B cell (primary cell): ENCODE data around the gene CKAP2L. TPM values are rescaled to one million over a fixed set of nuclear protein-coding genes. Genes with fewer than 3 reads are reported as not detected.

Experiments
- ATAC-seq: fragments of 200-7000 bp; cut with Tn5 transposase; one replicate; pipeline ENCODE4 v1.10.0; 2021; ENCODE audit warnings: low read depth, mild to moderate bottlenecking, moderate number of reproducible peaks, moderate library complexity
- CTCF ChIA-PET: fragments of 350-600 bp; sonication (Branson Sonifier 250); formaldehyde crosslinking; loops from one replicate; lab custom pipeline; 2021; ENCODE audit warnings: antibody characterized with exemption, inconsistent platforms; lab: Charles Lee
- POLR2A ChIA-PET: fragments of 350-600 bp; sonication (Branson Sonifier 250); formaldehyde crosslinking; loops from one replicate; lab custom pipeline; 2021; ENCODE audit warnings: antibody characterized with exemption; lab: Charles Lee
- DNase-seq: peaks from one replicate; pipeline ENCODE4 v3.0.0; 2013
- H2AFZ ChIP-seq: 2 replicates; pipeline ENCODE4 v1.6.1; 2012; ENCODE audit warnings: mild to moderate bottlenecking, low read depth, low read length; ENCODE audit not compliant: insufficient read depth, poor library complexity, severe bottlenecking
- H3K27ac ChIP-seq, 2 donors: 1 replicate in 1 of 2; 2 replicates in 1 of 2; pipeline ENCODE4 v1.5.1; 2012 to 2013; ENCODE audit warnings: low read length in 2 of 2, mild to moderate bottlenecking in 2 of 2, moderate library complexity in 1 of 2
- H3K27me3 ChIP-seq, 4 experiments: fragments of 200-600 bp in 1 of 4; sonication (generic) in 1 of 4; replicated peaks in 1 of 4; 1 replicate in 2 of 4; 2 replicates in 2 of 4; pipeline versions ENCODE4 v1.6.1 to v1.7.0; 2013 to 2016; ENCODE audit warnings: low read length in 3 of 4, mild to moderate bottlenecking in 2 of 4, mixed read lengths in 1 of 4, moderate library complexity in 1 of 4; ENCODE audit not compliant: insufficient read depth in 4 of 4, control insufficient read depth in 3 of 4; ENCODE audit errors: control extremely low read depth in 1 of 4
- H3K36me3 ChIP-seq, 2 experiments: replicated peaks in 1 of 2; 1 replicate in 1 of 2; 2 replicates in 1 of 2; pipeline versions ENCODE4 v1.6.1 to v1.7.1; 2013; ENCODE audit warnings: low read length in 1 of 2; ENCODE audit not compliant: insufficient read depth in 2 of 2, control insufficient read depth in 1 of 2; ENCODE audit errors: control extremely low read depth in 1 of 2, extremely low read depth in 1 of 2
- H3K4me1 ChIP-seq, 2 donors: fragments of 200-600 bp in 1 of 2; sonication (generic) in 1 of 2; 1 replicate in 1 of 2; 2 replicates in 1 of 2; pipeline versions ENCODE4 v1.5.1 to v1.6.1; 2013 to 2017; ENCODE audit warnings: low read length in 2 of 2; ENCODE audit not compliant: control insufficient read depth in 2 of 2, insufficient read depth in 2 of 2
- H3K4me2 ChIP-seq: replicated peaks from 2 replicates; pipeline ENCODE3; 2012; ENCODE audit warnings: mild to moderate bottlenecking, low read depth, low read length; ENCODE audit not compliant: poor library complexity, severe bottlenecking
- H3K4me3 ChIP-seq, 5 experiments: fragments of 200-600 bp in 1 of 5; sonication (generic) in 1 of 5; 1 replicate in 3 of 5; 2 replicates in 2 of 5; pipeline versions ENCODE4 v1.5.1 to v1.7.0; 2011 to 2016; ENCODE audit warnings: low read length in 4 of 5, mild to moderate bottlenecking in 4 of 5, low read depth in 2 of 5, control low read depth in 1 of 5, moderate library complexity in 1 of 5; ENCODE audit not compliant: insufficient read depth in 1 of 5; ENCODE audit errors: control extremely low read depth in 1 of 5, extremely low read depth in 1 of 5
- H3K79me2 ChIP-seq: fragments of 200-600 bp; sonication (generic); one replicate; pipeline ENCODE4 v1.6.0; 2016; ENCODE audit warnings: low read length; ENCODE audit not compliant: control insufficient read depth, insufficient read depth
- H3K9ac ChIP-seq: fragments of 200-600 bp; sonication (generic); 2 replicates; pipeline ENCODE4 v1.6.1; 2017; ENCODE audit warnings: mild to moderate bottlenecking, low read length, moderate library complexity
- H3K9me3 ChIP-seq, 3 donors: one replicate each; pipeline versions ENCODE4 v1.6.1 to v1.7.1; 2013; ENCODE audit warnings: low read length in 2 of 3; ENCODE audit not compliant: control insufficient read depth in 2 of 3, insufficient read depth in 1 of 3; ENCODE audit errors: control extremely low read depth in 1 of 3
- H4K20me1 ChIP-seq: 2 replicates; pipeline ENCODE4 v1.6.0; 2012; ENCODE audit warnings: mild to moderate bottlenecking, low read length; ENCODE audit not compliant: insufficient read depth, control insufficient read depth, poor library complexity, severe bottlenecking
- H3K27ac Mint-ChIP-seq: one replicate; pipeline ENCODE4 v1.8.0; 2021; ENCODE audit warnings: mixed read lengths
- H3K27me3 Mint-ChIP-seq: one replicate; pipeline ENCODE4 v1.8.0; 2021; ENCODE audit warnings: mixed read lengths
- H3K4me1 Mint-ChIP-seq: one replicate; pipeline ENCODE4 v1.8.0; 2021; ENCODE audit warnings: mixed read lengths
- H3K4me3 Mint-ChIP-seq: one replicate; pipeline ENCODE4 v1.8.0; 2021; ENCODE audit warnings: mixed read lengths
- H3K9me3 Mint-ChIP-seq: one replicate; pipeline ENCODE4 v1.8.0; 2022; ENCODE audit warnings: mixed read lengths; ENCODE audit not compliant: insufficient read depth
- EZH2 ChIP-seq: IDR thresholded peaks from 2 replicates; pipeline ENCODE4 v1.6.1; 2012; ENCODE audit warnings: borderline replicate concordance, low read depth, mild to moderate bottlenecking, moderate library complexity, low read length; ENCODE audit not compliant: insufficient read depth, poor library complexity, severe bottlenecking
- WGBS: methylation state at CpG from one replicate; pipeline ENCODE4 v1.1.5; 2013; ENCODE audit warnings: missing lambda C conversion rate; ENCODE audit not compliant: insufficient coverage; 5-methylcytosine and 5-hydroxymethylcytosine counted together
- intact Hi-C: fragments of 100-400 bp; cut with micrococcal nuclease; formaldehyde crosslinking; loops from one replicate; pipeline ENCODE4 v1.10.0; 2022
- polyA plus RNA-seq: library from polyadenylated mRNA; depleted of rRNA; stranded (reverse); fragments of >200 nt; gene quantifications from 2 replicates; pipeline ENCODE4 v1.2.3, GENCODE V29; 2012
- total RNA-seq, 2 donors: library from RNA; stranded (reverse); fragments of 120-200 nt in 1 of 2; gene quantifications; 1 replicate in 1 of 2; 2 replicates in 1 of 2; pipeline versions ENCODE4 v1.2.3 to v1.2.4, GENCODE V29; 2013 to 2022
- TF ChIP-seq, protein P1 (sequence below): fragments of 200-600 bp; IDR thresholded peaks from one replicate; pipeline ENCODE4 v1.8.0; 2022; ENCODE audit warnings: antibody characterized with exemption, mild to moderate bottlenecking

The CKAP2L gene
- total and polyA plus RNA-seq, 2 donors (not counting 1 experiment from before 2014, with no cell fraction given): 0.01 to 0.25 TPM

- intact Hi-C loops: no loop called here
- Mint-ChIP-seq H3K27me3 (no peaks in the 10 kb centered on the region), H3K9me3 (no peaks in the 10 kb centered on the region), H3K4me1 (peaks cover 14% of the 10 kb centered on the region), H3K4me3 (no peak overlapping the region), H3K27ac (no peak overlapping the region)
- Histone ChIP-seq H3K27ac (no peak overlapping the region), H3K4me3 (no peak overlapping the region), H2AFZ (no peak overlapping the region), H3K9me3 (no peaks in the 10 kb centered on the region), H3K4me1 (peaks cover 0 to 2% of the 10 kb centered on the region in 2 donors), H3K4me2 (no peak overlapping the region), H3K9ac (no peak overlapping the region), H3K79me2 (no peaks in the 10 kb centered on the region), H3K27me3 (no peaks in the 10 kb centered on the region), H3K36me3 (no peaks in the 10 kb centered on the region), H4K20me1 (no peaks in the 10 kb centered on the region)
- CTCF ChIA-PET: no interaction called here
- DNase-seq: no peak
- POLR2A ChIA-PET: no interaction called here
- TF ChIP-seq EZH2: no peak
- TF ChIP-seq, protein P1, sequence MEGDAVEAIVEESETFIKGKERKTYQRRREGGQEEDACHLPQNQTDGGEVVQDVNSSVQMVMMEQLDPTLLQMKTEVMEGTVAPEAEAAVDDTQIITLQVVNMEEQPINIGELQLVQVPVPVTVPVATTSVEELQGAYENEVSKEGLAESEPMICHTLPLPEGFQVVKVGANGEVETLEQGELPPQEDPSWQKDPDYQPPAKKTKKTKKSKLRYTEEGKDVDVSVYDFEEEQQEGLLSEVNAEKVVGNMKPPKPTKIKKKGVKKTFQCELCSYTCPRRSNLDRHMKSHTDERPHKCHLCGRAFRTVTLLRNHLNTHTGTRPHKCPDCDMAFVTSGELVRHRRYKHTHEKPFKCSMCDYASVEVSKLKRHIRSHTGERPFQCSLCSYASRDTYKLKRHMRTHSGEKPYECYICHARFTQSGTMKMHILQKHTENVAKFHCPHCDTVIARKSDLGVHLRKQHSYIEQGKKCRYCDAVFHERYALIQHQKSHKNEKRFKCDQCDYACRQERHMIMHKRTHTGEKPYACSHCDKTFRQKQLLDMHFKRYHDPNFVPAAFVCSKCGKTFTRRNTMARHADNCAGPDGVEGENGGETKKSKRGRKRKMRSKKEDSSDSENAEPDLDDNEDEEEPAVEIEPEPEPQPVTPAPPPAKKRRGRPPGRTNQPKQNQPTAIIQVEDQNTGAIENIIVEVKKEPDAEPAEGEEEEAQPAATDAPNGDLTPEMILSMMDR: no peak
- ATAC-seq: no peak
- 0% methylated on average over 1 of the region's 1 CpG for WGBS
These were observed 31.4 kb upstream of the CKAP2L start for GRCh38 chr2:112795774-112796173.

GRCh38 chr2:112794841-112795240 is 30.4 kb upstream of the CKAP2L start:
- WGBS: 96% methylated on average over 3 of the region's 3 CpGs
- H3K79me2 ChIP-seq: no peaks in the 10 kb centered on the region
- H3K9me3 ChIP-seq: no peaks in the 10 kb centered on the region
- ATAC-seq (no peak), DNase-seq (no peak)
- Mint-ChIP-seq H3K9me3 (no peaks in the 10 kb centered on the region), H3K27me3 (no peaks in the 10 kb centered on the region), H3K4me3 (no peak overlapping the region), H3K4me1 (peaks cover 14% of the 10 kb centered on the region), H3K27ac (no peak overlapping the region)
- H3K36me3 ChIP-seq: no peaks in the 10 kb centered on the region
- no peak overlapping the region for H3K4me3 ChIP-seq
- H3K27me3 ChIP-seq: no peaks in the 10 kb centered on the region
- no peaks in the 10 kb centered on the region for H4K20me1 ChIP-seq
- no peak overlapping the region for H3K9ac ChIP-seq
- ChIA-PET CTCF (no interaction called here), POLR2A (no interaction called here)
- H3K27ac ChIP-seq: no peak overlapping the region
- intact Hi-C loops: no loop called here
- H3K4me2 ChIP-seq: no peak overlapping the region
- peaks cover 0 to 2% of the 10 kb centered on the region in 2 donors for H3K4me1 ChIP-seq
- no peak overlapping the region for H2AFZ ChIP-seq
- TF ChIP-seq EZH2: no peak
- TF ChIP-seq, protein P1: no peak
